Neural cell (in vitro differentiated cells): ENCODE data around the gene FLT1.

ENCODE experiments used
- EZH2 ChIP-seq: fragments of 200-600, 300-800 bp; shearing (Covaris generic), sonication (generic); IDR thresholded peaks from 2 replicates; pipeline ENCODE4 v1.6.1; 2014; ENCODE audit warnings: antibody characterized with exemption, low read length, borderline replicate concordance, mild to moderate bottlenecking; ENCODE audit not compliant: insufficient read depth, poor library complexity, severe bottlenecking
- MXI1 ChIP-seq: fragments of 450-650 bp; conservative IDR thresholded peaks from 2 replicates; pipeline ENCODE4 v1.6.1; 2014; ENCODE audit warnings: antibody characterized with exemption, mild to moderate bottlenecking; ENCODE audit not compliant: poor library complexity, severe bottlenecking
- POLR2AphosphoS5 ChIP-seq: IDR thresholded peaks from 2 replicates; pipeline ENCODE4 v1.6.1; 2012
- RAD21 ChIP-seq: fragments of 450-650 bp; conservative IDR thresholded peaks from 2 replicates; pipeline ENCODE4 v1.6.1; 2014; ENCODE audit warnings: antibody characterized with exemption, mild to moderate bottlenecking, moderate library complexity
- REST ChIP-seq: IDR thresholded peaks from 2 replicates; pipeline ENCODE4 v1.6.1; 2012; ENCODE audit warnings: borderline replicate concordance
- SMC3 ChIP-seq: fragments of 450-650 bp; conservative IDR thresholded peaks from 2 replicates; pipeline ENCODE4 v1.6.1; 2014; ENCODE audit warnings: antibody characterized with exemption, mild to moderate bottlenecking, moderate library complexity; ENCODE audit not compliant: poor library complexity
- TF ChIP-seq, protein P1 (sequence below): fragments of 450-650 bp; IDR thresholded peaks from 2 replicates; pipeline ENCODE4 v1.5.1; 2014; ENCODE audit warnings: antibody characterized with exemption, mild to moderate bottlenecking, moderate library complexity; ENCODE audit not compliant: poor library complexity, severe bottlenecking

DNA sequence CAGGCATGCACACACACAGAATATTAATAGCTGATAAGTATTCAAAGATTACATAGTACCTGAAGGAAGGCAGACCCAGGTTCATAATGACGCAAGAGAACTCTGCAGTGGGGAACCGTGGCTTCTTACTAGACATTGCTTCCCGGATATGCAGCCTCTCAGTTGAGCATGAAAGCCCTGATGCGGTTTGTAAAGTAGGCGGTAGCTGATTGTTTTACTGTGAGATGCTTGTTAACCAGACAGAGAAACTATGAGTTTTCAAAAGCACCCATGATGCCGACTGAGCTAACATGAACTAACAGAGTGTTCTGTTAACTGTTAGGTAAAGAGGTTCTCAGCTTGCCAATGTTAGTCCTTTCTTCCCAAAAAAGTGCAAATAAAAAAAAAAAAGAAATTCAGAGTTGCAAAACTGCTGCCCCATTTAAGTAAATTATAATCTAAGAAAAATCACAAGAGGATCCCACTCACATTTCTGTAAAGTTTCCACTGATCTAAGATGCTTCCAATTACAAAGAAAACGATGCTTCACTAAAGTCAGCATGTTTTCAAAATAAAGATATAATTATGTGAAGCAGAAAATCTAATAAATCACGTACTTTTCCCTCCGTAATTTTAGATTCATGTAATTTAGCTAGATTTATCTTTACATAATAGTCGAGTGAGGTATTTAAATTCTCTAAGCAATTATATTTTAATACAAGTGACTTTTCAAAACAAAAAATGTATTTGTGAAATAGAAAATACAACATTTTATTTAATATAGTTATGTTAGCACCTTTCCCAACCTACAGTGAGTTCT, 2.2 kb downstream of the FLT1 start:
- TF ChIP-seq, protein P1, sequence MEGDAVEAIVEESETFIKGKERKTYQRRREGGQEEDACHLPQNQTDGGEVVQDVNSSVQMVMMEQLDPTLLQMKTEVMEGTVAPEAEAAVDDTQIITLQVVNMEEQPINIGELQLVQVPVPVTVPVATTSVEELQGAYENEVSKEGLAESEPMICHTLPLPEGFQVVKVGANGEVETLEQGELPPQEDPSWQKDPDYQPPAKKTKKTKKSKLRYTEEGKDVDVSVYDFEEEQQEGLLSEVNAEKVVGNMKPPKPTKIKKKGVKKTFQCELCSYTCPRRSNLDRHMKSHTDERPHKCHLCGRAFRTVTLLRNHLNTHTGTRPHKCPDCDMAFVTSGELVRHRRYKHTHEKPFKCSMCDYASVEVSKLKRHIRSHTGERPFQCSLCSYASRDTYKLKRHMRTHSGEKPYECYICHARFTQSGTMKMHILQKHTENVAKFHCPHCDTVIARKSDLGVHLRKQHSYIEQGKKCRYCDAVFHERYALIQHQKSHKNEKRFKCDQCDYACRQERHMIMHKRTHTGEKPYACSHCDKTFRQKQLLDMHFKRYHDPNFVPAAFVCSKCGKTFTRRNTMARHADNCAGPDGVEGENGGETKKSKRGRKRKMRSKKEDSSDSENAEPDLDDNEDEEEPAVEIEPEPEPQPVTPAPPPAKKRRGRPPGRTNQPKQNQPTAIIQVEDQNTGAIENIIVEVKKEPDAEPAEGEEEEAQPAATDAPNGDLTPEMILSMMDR, result no peak
- no peak for TF ChIP-seq POLR2AphosphoS5
- no peak for TF ChIP-seq RAD21
- TF ChIP-seq REST, result no peak
- TF ChIP-seq EZH2, result no peak
- no peak for TF ChIP-seq SMC3
- TF ChIP-seq MXI1, result no peak
